H9 (cell line): ENCODE results near the gene IL12RB1. TPM values are rescaled to one million over a fixed set of nuclear protein-coding genes. Genes with fewer than 3 reads are reported as not detected.
"Not testable (repeated sequence)": the region's sequence is repeated elsewhere in the genome, so short reads cannot be mapped to it uniquely, and the experiment has no call there.

Experiments
- DNase-seq: peaks from one replicate; pipeline ENCODE4 v3.0.0-alpha.2; 2017
- H2AFZ ChIP-seq: one replicate; pipeline ENCODE4 v1.6.1; 2013; ENCODE audit warnings: mild to moderate bottlenecking, low read length, control low read depth, moderate library complexity
- H2AK5ac ChIP-seq: 2 replicates; pipeline ENCODE4 v1.6.1; 2013; ENCODE audit warnings: low read length, control low read depth, mixed read lengths; ENCODE audit not compliant: insufficient read length
- H2BK120ac ChIP-seq: one replicate; pipeline ENCODE4 v1.6.1; 2013; ENCODE audit warnings: low read depth, mild to moderate bottlenecking, low read length, control low read depth, inconsistent platforms; ENCODE audit not compliant: poor library complexity, severe bottlenecking
- H2BK12ac ChIP-seq: 2 replicates; pipeline ENCODE4 v1.6.1; 2013; ENCODE audit warnings: low read length, control low read depth, mixed read lengths, low read depth; ENCODE audit not compliant: insufficient read length
- H2BK15ac ChIP-seq: 2 replicates; pipeline ENCODE4 v1.6.1; 2013; ENCODE audit warnings: low read depth, low read length, control low read depth
- H2BK20ac ChIP-seq: one replicate; pipeline ENCODE4 v1.6.1; 2013; ENCODE audit warnings: low read depth, mild to moderate bottlenecking, low read length, control low read depth, inconsistent platforms; ENCODE audit not compliant: poor library complexity, severe bottlenecking
- H2BK5ac ChIP-seq: 2 replicates; pipeline ENCODE4 v1.6.1; 2013; ENCODE audit warnings: low read length, control low read depth, mixed read lengths; ENCODE audit not compliant: insufficient read length
- H3K14ac ChIP-seq: 2 replicates; pipeline ENCODE4 v1.6.1; 2013; ENCODE audit warnings: low read length, control low read depth; ENCODE audit not compliant: insufficient read depth
- H3K18ac ChIP-seq: 2 replicates; pipeline ENCODE4 v1.6.1; 2013; ENCODE audit warnings: low read depth, mild to moderate bottlenecking, mixed read lengths, low read length, control low read depth; ENCODE audit not compliant: insufficient read length
- H3K23ac ChIP-seq: 2 replicates; pipeline ENCODE4 v1.6.1; 2013; ENCODE audit warnings: low read length, control low read depth, mixed read lengths, low read depth; ENCODE audit not compliant: insufficient read length
- H3K23me2 ChIP-seq: 2 replicates; pipeline ENCODE4 v1.6.1; 2013; ENCODE audit warnings: low read depth, mild to moderate bottlenecking, mixed read lengths, low read length, control low read depth; ENCODE audit not compliant: insufficient read length, poor library complexity, severe bottlenecking
- H3K27ac ChIP-seq: 2 replicates; pipeline ENCODE4 v1.5.1; 2013; ENCODE audit warnings: low read length, control low read depth, mixed read lengths, low read depth; ENCODE audit not compliant: insufficient read length
- H3K27me3 ChIP-seq: 2 replicates; pipeline ENCODE4 v1.6.1; 2013; ENCODE audit warnings: low read length, control low read depth, inconsistent platforms; ENCODE audit not compliant: insufficient read depth
- H3K4ac ChIP-seq: 2 replicates; pipeline ENCODE4 v1.6.1; 2013; ENCODE audit warnings: low read depth, mild to moderate bottlenecking, control low read depth, inconsistent platforms, low read length, moderate library complexity
- H3K4me1 ChIP-seq: 2 replicates; pipeline ENCODE4 v1.6.1; 2013; ENCODE audit warnings: low read length, control low read depth, inconsistent platforms; ENCODE audit not compliant: insufficient read depth
- H3K4me2 ChIP-seq: 2 replicates; pipeline ENCODE4 v1.6.1; 2013; ENCODE audit warnings: low read length, control low read depth, mixed read lengths; ENCODE audit not compliant: insufficient read length, insufficient read depth
- H3K56ac ChIP-seq: 2 replicates; pipeline ENCODE4 v1.6.1; 2013; ENCODE audit warnings: low read depth, mild to moderate bottlenecking, mixed read lengths, low read length, control low read depth; ENCODE audit not compliant: insufficient read length
- H3K79me1 ChIP-seq: 2 replicates; pipeline ENCODE4 v1.6.1; 2013; ENCODE audit warnings: low read depth, mild to moderate bottlenecking, moderate library complexity, low read length, control low read depth, inconsistent platforms; ENCODE audit not compliant: insufficient read depth, poor library complexity, severe bottlenecking
- H3K79me2 ChIP-seq: 2 replicates; pipeline ENCODE4 v1.6.1; 2013; ENCODE audit warnings: low read length, control low read depth, inconsistent platforms; ENCODE audit not compliant: insufficient read depth
- H3K9ac ChIP-seq: 2 replicates; pipeline ENCODE4 v1.6.1; 2013; ENCODE audit warnings: low read length, control low read depth, mixed read lengths; ENCODE audit not compliant: insufficient read length; ENCODE audit errors: extremely low read depth
- H3K9me3 ChIP-seq: one replicate; pipeline ENCODE4 v1.6.1; 2013; ENCODE audit warnings: low read depth, low read length, inconsistent platforms; ENCODE audit not compliant: control insufficient read depth
- H3T11ph ChIP-seq: one replicate; pipeline ENCODE4 v1.6.1; 2013; ENCODE audit warnings: mild to moderate bottlenecking, low read length, control low read depth, inconsistent platforms
- H4K20me1 ChIP-seq: one replicate; pipeline ENCODE4 v1.6.1; 2013; ENCODE audit not compliant: control insufficient read depth, insufficient read length, insufficient read depth
- H4K5ac ChIP-seq: 2 replicates; pipeline ENCODE4 v1.6.1; 2013; ENCODE audit warnings: low read depth, mild to moderate bottlenecking, mixed read lengths, low read length, control low read depth; ENCODE audit not compliant: insufficient read length
- H4K8ac ChIP-seq: replicated peaks from 2 replicates; pipeline ENCODE4 v1.6.1; 2013; ENCODE audit warnings: low read length, control low read depth, mixed read lengths, low read depth; ENCODE audit not compliant: insufficient read length
- H4K91ac ChIP-seq: 2 replicates; pipeline ENCODE4 v1.6.1; 2013; ENCODE audit warnings: low read depth, mild to moderate bottlenecking, moderate library complexity, mixed read lengths, low read length, control low read depth; ENCODE audit not compliant: insufficient read length
- H3K27ac Mint-ChIP-seq, 3 experiments: 2 replicates in 2 of 3; 3 replicates in 1 of 3; pipeline ENCODE4 v1.8.0; 2020 to 2021; ENCODE audit warnings: mixed read lengths in 3 of 3, mild to moderate bottlenecking in 1 of 3, moderate library complexity in 1 of 3
- H3K27me3 Mint-ChIP-seq: 2 replicates; pipeline ENCODE4 v1.8.0; 2021; ENCODE audit warnings: low read depth, mild to moderate bottlenecking, moderate library complexity, mixed read lengths
- H3K36me3 Mint-ChIP-seq, 3 experiments: 2 replicates in 2 of 3; 3 replicates in 1 of 3; pipeline ENCODE4 v1.8.0; 2020 to 2021; ENCODE audit warnings: low read depth in 3 of 3, mixed read lengths in 3 of 3; ENCODE audit not compliant: insufficient read depth in 1 of 3
- H3K4me1 Mint-ChIP-seq, 2 experiments: 2 replicates each; pipeline ENCODE4 v1.8.0; 2020; ENCODE audit warnings: mixed read lengths in 2 of 2
- H3K4me3 Mint-ChIP-seq, 2 experiments: 2 replicates in 1 of 2; 3 replicates in 1 of 2; pipeline ENCODE4 v1.8.0; 2020 to 2021; ENCODE audit warnings: mild to moderate bottlenecking in 2 of 2, mixed read lengths in 2 of 2, moderate library complexity in 1 of 2
- H3K9me3 Mint-ChIP-seq, 2 experiments: 2 replicates in 1 of 2; 3 replicates in 1 of 2; pipeline ENCODE4 v1.8.0; 2020; ENCODE audit warnings: mild to moderate bottlenecking in 2 of 2, mixed read lengths in 2 of 2, moderate library complexity in 1 of 2
- whole genome bisulfite sequencing: extraction: QIAGEN DNeasy Blood & Tissue Kit; methylation state at CpG from one replicate; pipeline ENCODE4 v1.1.7; 2013; ENCODE audit warnings: missing lambda C conversion rate, low lambda C conversion rate, mixed read lengths; ENCODE audit not compliant: insufficient read length; ENCODE audit errors: extremely low coverage; 5-methylcytosine and 5-hydroxymethylcytosine counted together
- total RNA-seq: library from RNA; stranded (reverse); gene quantifications from 2 replicates; pipeline ENCODE4 v1.2.1, GENCODE V29; 2021
- TF ChIP-seq, protein P1 (sequence below): fragments of 200-600 bp; sonication (generic); conservative IDR thresholded peaks from 3 replicates; pipeline ENCODE4 v1.8.0; 2021; ENCODE audit warnings: antibody characterized with exemption, mild to moderate bottlenecking

IL12RB1 gene
- total RNA-seq, 1 experiment from 2014 or later: not detected

DNA sequence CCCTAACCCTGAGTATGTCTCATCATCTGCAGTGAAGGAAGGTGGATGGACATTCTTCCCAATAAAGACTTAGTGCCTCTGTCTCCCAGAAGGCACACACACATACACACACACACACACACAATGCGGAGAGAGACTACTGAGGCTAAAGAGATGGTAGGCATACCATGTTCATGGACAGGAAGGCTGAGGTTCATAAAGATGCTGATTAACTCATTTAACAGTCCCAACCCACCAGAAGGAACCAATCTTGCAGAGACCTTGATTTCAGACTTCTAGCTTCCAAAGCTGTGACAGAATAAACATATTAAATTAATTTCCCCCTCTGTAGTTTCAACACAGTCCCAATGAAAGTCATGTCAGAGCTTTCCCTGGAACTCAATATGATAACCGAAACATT lies 45.7 kb downstream of the IL12RB1 start:
- Histone ChIP-seq H3K79me2 (no peaks in the 10 kb centered on the region), H3K9me3 (no peaks in the 10 kb centered on the region), H3K4me1 (no peaks in the 10 kb centered on the region), H2BK12ac (no peak overlapping the region), H2BK120ac (no peak overlapping the region), H2BK15ac (no peak overlapping the region), H3K56ac (no peak overlapping the region), H3K14ac (no peak overlapping the region), H3K4ac (no peak overlapping the region), H4K91ac (no peak overlapping the region), H2BK5ac (no peak overlapping the region), H3K23me2 (no peaks in the 10 kb centered on the region), H2AFZ (no peak overlapping the region), H3K79me1 (no peaks in the 10 kb centered on the region), H4K20me1 (no peaks in the 10 kb centered on the region), H3K4me2 (no peak overlapping the region), H3K9ac (no peak overlapping the region), H3K27ac (no peak overlapping the region), H4K8ac (no peak overlapping the region), H3K27me3 (no peaks in the 10 kb centered on the region; the same call in 1 of the 2 replicates), H3T11ph (no peak overlapping the region), H2AK5ac (no peak overlapping the region), H2BK20ac (no peak overlapping the region), H3K18ac (no peak overlapping the region), H4K5ac (no peak overlapping the region), H3K23ac (no peak overlapping the region)
- no peak for DNase-seq
- H3K27me3 Mint-ChIP-seq: peaks cover 10% of the 10 kb centered on the region
- H3K36me3 Mint-ChIP-seq: no peaks in the 10 kb centered on the region
- no peak overlapping the region for H3K27ac Mint-ChIP-seq
- H3K4me3 Mint-ChIP-seq: no peak overlapping the region
- peaks cover 3 to 6% of the 10 kb centered on the region in 2 experiments for H3K4me1 Mint-ChIP-seq
- peaks cover 2 to 6% of the 10 kb centered on the region in 2 experiments; a peak in 2 of 5 replicates for H3K9me3 Mint-ChIP-seq
- no CpG with 5 or more reads among the region's 2 CpGs for WGBS
- TF ChIP-seq, protein P1, sequence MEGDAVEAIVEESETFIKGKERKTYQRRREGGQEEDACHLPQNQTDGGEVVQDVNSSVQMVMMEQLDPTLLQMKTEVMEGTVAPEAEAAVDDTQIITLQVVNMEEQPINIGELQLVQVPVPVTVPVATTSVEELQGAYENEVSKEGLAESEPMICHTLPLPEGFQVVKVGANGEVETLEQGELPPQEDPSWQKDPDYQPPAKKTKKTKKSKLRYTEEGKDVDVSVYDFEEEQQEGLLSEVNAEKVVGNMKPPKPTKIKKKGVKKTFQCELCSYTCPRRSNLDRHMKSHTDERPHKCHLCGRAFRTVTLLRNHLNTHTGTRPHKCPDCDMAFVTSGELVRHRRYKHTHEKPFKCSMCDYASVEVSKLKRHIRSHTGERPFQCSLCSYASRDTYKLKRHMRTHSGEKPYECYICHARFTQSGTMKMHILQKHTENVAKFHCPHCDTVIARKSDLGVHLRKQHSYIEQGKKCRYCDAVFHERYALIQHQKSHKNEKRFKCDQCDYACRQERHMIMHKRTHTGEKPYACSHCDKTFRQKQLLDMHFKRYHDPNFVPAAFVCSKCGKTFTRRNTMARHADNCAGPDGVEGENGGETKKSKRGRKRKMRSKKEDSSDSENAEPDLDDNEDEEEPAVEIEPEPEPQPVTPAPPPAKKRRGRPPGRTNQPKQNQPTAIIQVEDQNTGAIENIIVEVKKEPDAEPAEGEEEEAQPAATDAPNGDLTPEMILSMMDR: no peak

DNA sequence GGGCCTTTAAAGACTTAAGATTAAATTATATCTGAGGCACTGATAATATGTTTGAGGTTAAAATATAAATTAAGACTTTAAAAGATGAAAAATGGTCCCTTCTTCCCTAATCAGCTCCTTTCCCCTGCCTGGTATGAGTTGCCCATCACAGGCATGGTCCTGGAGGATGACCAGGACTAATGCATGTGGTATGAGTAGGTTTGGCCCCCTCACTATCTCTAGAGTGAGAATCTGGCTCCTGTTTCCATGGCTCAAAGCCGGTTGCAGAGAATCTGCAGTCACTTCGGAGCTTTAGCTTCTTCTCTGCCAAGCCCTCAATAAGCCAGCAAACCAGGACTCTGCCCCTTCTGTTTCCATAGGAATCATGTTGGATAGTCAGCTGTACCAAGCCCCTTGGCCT lies 54.6 kb downstream of the IL12RB1 start:
- H3K4me1 ChIP-seq, H3K9me3 Mint-ChIP-seq, H3K4me1 Mint-ChIP-seq, H4K5ac ChIP-seq, H3K14ac ChIP-seq, H2AK5ac ChIP-seq, H3K9me3 ChIP-seq, H2BK120ac ChIP-seq, H4K20me1 ChIP-seq, H2BK15ac ChIP-seq, H3K79me2 ChIP-seq, H2BK12ac ChIP-seq, DNase-seq, H3K9ac ChIP-seq, H3K4me2 ChIP-seq, H3K27ac ChIP-seq, H3K27me3 ChIP-seq, H2BK5ac ChIP-seq, H3K23ac ChIP-seq, H3K23me2 ChIP-seq, H3K27ac Mint-ChIP-seq, H3K27me3 Mint-ChIP-seq, H4K91ac ChIP-seq, H3T11ph ChIP-seq, H3K18ac ChIP-seq, H3K79me1 ChIP-seq, H3K4me3 Mint-ChIP-seq, H4K8ac ChIP-seq, H2AFZ ChIP-seq, H3K36me3 Mint-ChIP-seq, H2BK20ac ChIP-seq, H3K56ac ChIP-seq, H3K4ac ChIP-seq: not testable (repeated sequence)
- no CpG with 5 or more reads among the region's 2 CpGs for WGBS
